PC-3 (cell line): ENCODE results near the gene EPHA3. TPM values are rescaled to one million over a fixed set of nuclear protein-coding genes. Genes with fewer than 3 reads are reported as not detected.

ENCODE experiments used
- ATAC-seq: fragments of 200-7000 bp; cut with Tn5 transposase; 2 replicates; pipeline ENCODE4 v1.9.1; 2020; ENCODE audit warnings: mild to moderate bottlenecking, moderate library complexity
- BruUV-seq: library from RNA; stranded (reverse); fragments of 400-500 nt; replicated peaks from 2 replicates; lab custom pipeline; 2021; lab: Mats Ljungman, UMichigan
- CTCF ChIA-PET: fragments of 300-600 bp; sonication (Branson Sonifier 250); formaldehyde crosslinking; loops from one replicate; lab custom pipeline; 2022; ENCODE audit warnings: antibody characterized with exemption; lab: Charles Lee
- POLR2A ChIA-PET: fragments of 300-600 bp; sonication (Branson Sonifier 250); formaldehyde crosslinking; loops from one replicate; lab custom pipeline; 2022; ENCODE audit warnings: antibody characterized with exemption; ENCODE audit not compliant: unreplicated experiment; lab: Charles Lee
- DNase-seq: peaks from one replicate; pipeline ENCODE4 v3.0.0-alpha.2; 2015
- H2AFZ ChIP-seq: fragments of 300-600 bp; sonication (generic); 2 replicates; pipeline ENCODE4 v1.6.0; 2016; ENCODE audit warnings: antibody characterized with exemption, low read length
- H3F3A ChIP-seq: fragments of 300-600 bp; sonication (generic); one replicate; pipeline ENCODE4 v1.6.0; 2017; ENCODE audit warnings: antibody characterized with exemption, low read length, control low read depth, mild to moderate bottlenecking; ENCODE audit not compliant: unreplicated experiment
- H3K27ac ChIP-seq: fragments of 300-600 bp; sonication (generic); 2 replicates; pipeline ENCODE4 v1.5.1; 2016; ENCODE audit warnings: mild to moderate bottlenecking, low read length
- H3K27me3 ChIP-seq: fragments of 300-600 bp; sonication (generic); 2 replicates; pipeline ENCODE4 v1.6.1; 2016; ENCODE audit warnings: low read length, mixed read lengths
- H3K36me3 ChIP-seq: fragments of 300-600 bp; sonication (generic); 2 replicates; pipeline ENCODE4 v1.6.1; 2016; ENCODE audit warnings: low read depth, mixed run types, low read length, mixed read lengths
- H3K4me1 ChIP-seq: fragments of 300-600 bp; sonication (generic); 2 replicates; pipeline ENCODE4 v1.5.1; 2016; ENCODE audit warnings: low read length; ENCODE audit not compliant: insufficient read depth
- H3K4me2 ChIP-seq: fragments of 300-600 bp; sonication (generic); 2 replicates; pipeline ENCODE4 v1.6.0; 2016; ENCODE audit warnings: low read length
- H3K4me3 ChIP-seq: fragments of 300-600 bp; sonication (generic); 2 replicates; pipeline ENCODE4 v1.5.1; 2016; ENCODE audit warnings: mild to moderate bottlenecking, low read length, mixed read lengths
- H3K79me2 ChIP-seq: fragments of 300-600 bp; sonication (generic); 2 replicates; pipeline ENCODE4 v1.6.1; 2017; ENCODE audit warnings: low read length, mixed read lengths
- H3K9ac ChIP-seq: fragments of 300-600 bp; sonication (generic); 2 replicates; pipeline ENCODE4 v1.6.0; 2016; ENCODE audit warnings: mild to moderate bottlenecking, low read length
- H3K9me2 ChIP-seq: fragments of 300-600 bp; sonication (generic); replicated peaks from 2 replicates; pipeline ENCODE4 v1.6.1; 2016; ENCODE audit warnings: mixed run types, low read length, mixed read lengths
- H3K9me3 ChIP-seq: fragments of 300-600 bp; sonication (generic); 2 replicates; pipeline ENCODE4 v1.6.1; 2016; ENCODE audit warnings: low read length, mixed read lengths
- H4K20me1 ChIP-seq: fragments of 300-600 bp; sonication (generic); 2 replicates; pipeline ENCODE4 v1.6.1; 2016; ENCODE audit warnings: low read length, mixed read lengths
- EZH2 ChIP-seq: fragments of 300-600 bp; sonication (generic); IDR thresholded peaks from one replicate; pipeline ENCODE4 v1.6.1; 2017; ENCODE audit warnings: antibody characterized with exemption, mild to moderate bottlenecking, low read length; ENCODE audit not compliant: unreplicated experiment
- EZH2phosphoT487 ChIP-seq: fragments of 300-600 bp; sonication (generic); IDR thresholded peaks from 2 replicates; pipeline ENCODE4 v1.6.1; 2018; ENCODE audit warnings: mild to moderate bottlenecking, antibody characterized with exemption, low read length, borderline replicate concordance
- intact Hi-C: fragments of 100-400 bp; cut with micrococcal nuclease; formaldehyde crosslinking; loops from 2 replicates; pipeline ENCODE4 v1.9.0; 2023
- total RNA-seq: library from RNA; depleted of rRNA; stranded (reverse); fragments of >200 nt; gene quantifications from 2 replicates; pipeline ENCODE4 v1.2.3, GENCODE V29; 2014
- TF ChIP-seq, protein P1 (sequence below): fragments of 300-600 bp; sonication (generic); conservative IDR thresholded peaks from 2 replicates; pipeline ENCODE4 v1.5.1; 2017; ENCODE audit warnings: antibody characterized with exemption, low read depth, mild to moderate bottlenecking, low read length

Gene EPHA3
- total RNA-seq, 1 experiment from 2014 or later, result 0.33 TPM

DNA sequence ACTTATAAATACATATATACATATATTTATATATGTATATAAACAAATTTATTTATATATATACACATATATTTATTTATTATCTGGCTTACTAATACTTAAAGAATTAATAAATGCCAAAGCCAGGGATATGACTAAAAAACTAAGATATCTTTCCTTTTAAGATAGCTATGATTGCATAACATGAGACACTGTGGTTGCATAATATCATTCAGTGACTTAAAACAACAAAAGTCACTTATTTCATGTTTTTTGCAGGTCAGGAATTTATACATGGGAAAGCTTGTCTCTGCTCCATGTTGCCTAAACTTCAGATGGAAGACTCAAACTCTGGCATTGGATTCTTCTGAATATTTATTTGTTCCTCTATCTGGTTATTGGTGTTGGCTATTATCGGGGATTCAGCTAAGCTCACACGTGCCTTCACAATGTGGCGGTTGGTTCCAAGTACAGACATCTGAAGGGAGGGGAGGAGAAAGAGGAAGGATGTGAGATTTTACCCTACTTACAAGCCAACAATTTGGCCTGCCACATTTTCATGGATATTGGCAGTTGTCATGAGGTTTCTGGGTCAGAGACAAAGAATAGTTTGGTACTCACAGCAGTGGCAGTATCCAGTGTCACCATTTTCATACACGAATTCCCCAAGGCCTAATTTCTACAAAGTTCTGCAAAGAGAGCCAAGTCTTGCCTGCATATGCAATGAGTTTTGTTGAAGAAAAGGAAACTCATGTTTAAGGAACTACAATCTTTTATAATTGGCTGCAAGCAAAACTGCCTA lies 381.6 kb downstream of the EPHA3 start:
- H3K36me3 ChIP-seq, result no peaks in the 10 kb centered on the region
- CTCF ChIA-PET, result no interaction called here
- intact Hi-C loops, result no loop called here

DNA sequence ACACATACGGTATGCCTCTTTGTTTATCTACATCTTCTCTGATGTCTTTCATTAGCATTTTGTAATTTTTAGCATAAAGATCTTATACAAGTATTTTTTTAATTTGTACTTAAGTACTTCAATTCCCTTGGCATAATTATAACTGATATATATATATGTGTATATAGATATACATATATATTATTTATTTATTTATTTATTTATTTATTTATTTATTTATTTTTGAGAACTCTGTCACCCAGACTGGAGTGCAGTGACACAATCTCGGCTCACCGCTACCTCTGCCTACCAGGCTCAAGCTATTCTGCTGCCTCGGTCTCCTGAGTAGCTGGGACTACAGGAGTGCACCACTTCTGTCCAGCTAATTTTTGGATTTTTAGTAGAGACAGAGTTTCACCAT lies 382.7 kb downstream of the EPHA3 start:
- intact Hi-C loops, result no loop called here
- Histone ChIP-seq H2AFZ (no peak overlapping the region), H3K9me3 (no peaks in the 10 kb centered on the region), H3K36me3 (no peaks in the 10 kb centered on the region), H3K4me2 (no peak overlapping the region), H3K4me1 (no peaks in the 10 kb centered on the region), H3K4me3 (no peak overlapping the region), H4K20me1 (no peaks in the 10 kb centered on the region), H3K9ac (no peak overlapping the region), H3K9me2 (no peaks in the 10 kb centered on the region), H3K79me2 (no peaks in the 10 kb centered on the region), H3K27me3 (peaks cover 16% of the 10 kb centered on the region), H3F3A (no peaks in the 10 kb centered on the region), H3K27ac (no peak overlapping the region)
- no peak for ATAC-seq
- DNase-seq, result no peak
- ChIA-PET CTCF (no interaction called here), POLR2A (no interaction called here)
- no peak for TF ChIP-seq EZH2phosphoT487
- no peak for TF ChIP-seq EZH2
- TF ChIP-seq, protein P1, sequence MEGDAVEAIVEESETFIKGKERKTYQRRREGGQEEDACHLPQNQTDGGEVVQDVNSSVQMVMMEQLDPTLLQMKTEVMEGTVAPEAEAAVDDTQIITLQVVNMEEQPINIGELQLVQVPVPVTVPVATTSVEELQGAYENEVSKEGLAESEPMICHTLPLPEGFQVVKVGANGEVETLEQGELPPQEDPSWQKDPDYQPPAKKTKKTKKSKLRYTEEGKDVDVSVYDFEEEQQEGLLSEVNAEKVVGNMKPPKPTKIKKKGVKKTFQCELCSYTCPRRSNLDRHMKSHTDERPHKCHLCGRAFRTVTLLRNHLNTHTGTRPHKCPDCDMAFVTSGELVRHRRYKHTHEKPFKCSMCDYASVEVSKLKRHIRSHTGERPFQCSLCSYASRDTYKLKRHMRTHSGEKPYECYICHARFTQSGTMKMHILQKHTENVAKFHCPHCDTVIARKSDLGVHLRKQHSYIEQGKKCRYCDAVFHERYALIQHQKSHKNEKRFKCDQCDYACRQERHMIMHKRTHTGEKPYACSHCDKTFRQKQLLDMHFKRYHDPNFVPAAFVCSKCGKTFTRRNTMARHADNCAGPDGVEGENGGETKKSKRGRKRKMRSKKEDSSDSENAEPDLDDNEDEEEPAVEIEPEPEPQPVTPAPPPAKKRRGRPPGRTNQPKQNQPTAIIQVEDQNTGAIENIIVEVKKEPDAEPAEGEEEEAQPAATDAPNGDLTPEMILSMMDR, result no peak
- BruUV-seq, result no TSS peak

More for the DNA sequence above, 381.6 kb downstream of the EPHA3 start:
- Histone ChIP-seq H3K9me3 (no peaks in the 10 kb centered on the region), H3K9ac (no peak overlapping the region), H3K4me3 (no peak overlapping the region), H2AFZ (no peak overlapping the region), H3F3A (no peaks in the 10 kb centered on the region), H3K4me1 (no peaks in the 10 kb centered on the region), H3K9me2 (no peaks in the 10 kb centered on the region), H3K27me3 (peaks cover 9% of the 10 kb centered on the region), H3K79me2 (no peaks in the 10 kb centered on the region), H3K4me2 (no peak overlapping the region), H4K20me1 (no peaks in the 10 kb centered on the region), H3K27ac (no peak overlapping the region)
- TF ChIP-seq EZH2phosphoT487, result no peak
- TF ChIP-seq EZH2, result no peak
- TF ChIP-seq, protein P1, result no peak
- no TSS peak for BruUV-seq
- POLR2A ChIA-PET, result no interaction called here
- DNase-seq (no peak), ATAC-seq (no peak)

DNA sequence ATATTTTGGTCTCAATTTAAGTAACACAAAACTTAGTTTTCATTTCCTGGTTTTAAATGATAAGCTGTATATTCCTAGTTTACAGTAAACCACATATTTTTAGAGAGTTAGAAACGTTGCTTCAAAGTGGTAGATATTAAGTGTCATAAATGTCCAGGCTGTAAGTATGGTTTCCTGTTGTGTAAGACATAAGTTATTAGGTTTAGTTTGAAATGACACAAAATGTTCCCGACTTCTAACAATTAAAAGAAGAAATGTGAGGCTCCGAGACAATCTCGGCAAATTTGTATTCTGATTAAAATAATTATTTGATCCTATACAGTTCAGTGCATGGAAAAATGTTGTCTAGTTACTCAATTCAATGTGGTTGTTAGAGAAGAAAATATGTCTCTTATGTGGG lies 387.3 kb downstream of the EPHA3 start:
- H4K20me1 ChIP-seq, result no peaks in the 10 kb centered on the region
- intact Hi-C loops, result no loop called here
- H3K36me3 ChIP-seq, result no peaks in the 10 kb centered on the region
- no peak overlapping the region for H3K4me2 ChIP-seq
- no peak overlapping the region for H2AFZ ChIP-seq
- BruUV-seq, result no TSS peak
- H3K9ac ChIP-seq, result no peak overlapping the region
- no peaks in the 10 kb centered on the region for H3K4me1 ChIP-seq
- no peak overlapping the region for H3K27ac ChIP-seq
- ChIA-PET POLR2A (interaction anchor here (0.6 kb wide), 1 partner anchor 12 kb away, joined by 4 read pairs; no protein-coding TSS in a partner anchor), CTCF (no interaction called here)
- H3K27me3 ChIP-seq, result peaks cover 33% of the 10 kb centered on the region
- TF ChIP-seq EZH2, result no peak
- TF ChIP-seq, protein P1, result no peak
- no peak for TF ChIP-seq EZH2phosphoT487
- DNase-seq, result no peak
- H3K79me2 ChIP-seq, result no peaks in the 10 kb centered on the region
- no peak for ATAC-seq
- no peaks in the 10 kb centered on the region for H3F3A ChIP-seq
- H3K9me3 ChIP-seq, result no peaks in the 10 kb centered on the region
- H3K4me3 ChIP-seq, result no peak overlapping the region
- no peaks in the 10 kb centered on the region for H3K9me2 ChIP-seq
